Measurements from ENCODE around the gene SLC25A52. TPM values are rescaled to one million over a fixed set of nuclear protein-coding genes. Genes with fewer than 3 reads are reported as not detected.

Gene SLC25A52
- total RNA-seq, 1 experiment from 2014 or later: not detected

- TF ChIP-seq CTCF (conservative IDR thresholded peaks at IDR 0.05): no peak
- H3K4me1 Mint-ChIP-seq: peaks cover 16% of the 10 kb centered on the region in 2 experiments
- no peak overlapping the region for H2BK120ac ChIP-seq (ENCODE audit: low read depth, low read length, poor library complexity, severe bottlenecking)
These were observed 21.0 kb downstream of the SLC25A52 start for GRCh38 chr18:31739651-31740050.

More at GRCh38 chr18:31739651-31740050, 21.0 kb downstream of the SLC25A52 start:
- H4K8ac ChIP-seq (replicated peaks; ENCODE audit: insufficient read length, low read depth, low read length): no peak overlapping the region
- no peak overlapping the region for H3K56ac ChIP-seq (ENCODE audit: insufficient read length, low read depth, low read length)
- no peak overlapping the region for H3K18ac ChIP-seq (ENCODE audit: insufficient read length, low read depth, low read length)
- no peaks in the 10 kb centered on the region for H3K79me1 ChIP-seq (ENCODE audit: insufficient read depth, low read depth, low read length, poor library complexity, severe bottlenecking)
- H4K20me1 ChIP-seq (ENCODE audit: control insufficient read depth, insufficient read depth, insufficient read length): no peaks in the 10 kb centered on the region
- H4K91ac ChIP-seq (ENCODE audit: insufficient read length, low read depth, low read length): no peak overlapping the region
- no peak overlapping the region for H3T11ph ChIP-seq (ENCODE audit: low read length)
- peaks cover 33 to 39% of the 10 kb centered on the region in 2 experiments for H3K9me3 Mint-ChIP-seq
- no peak overlapping the region for H3K4ac ChIP-seq (ENCODE audit: low read depth, low read length)
- H3K4me2 ChIP-seq (ENCODE audit: insufficient read depth, insufficient read length, low read length): no peak overlapping the region
- WGBS (ENCODE audit: extremely low coverage, insufficient read length, low lambda C conversion rate): no CpG with 5 or more reads among the region's 3 CpGs
- no peak overlapping the region for H2BK20ac ChIP-seq (ENCODE audit: low read depth, low read length, poor library complexity, severe bottlenecking)
- no peak overlapping the region for H3K4me3 Mint-ChIP-seq
- no peak overlapping the region for H3K9ac ChIP-seq (ENCODE audit: extremely low read depth, insufficient read length, low read length)
- no peak overlapping the region for H2BK12ac ChIP-seq (ENCODE audit: insufficient read length, low read depth, low read length)
- peaks cover 23 to 32% (median 23%) of the 10 kb centered on the region in 3 experiments for H3K36me3 Mint-ChIP-seq (ENCODE audit: insufficient read depth in 1 of 3, low read depth in 3 of 3)
- peaks cover 10% of the 10 kb centered on the region for H3K9me3 ChIP-seq (ENCODE audit: control insufficient read depth, low read depth, low read length)
- H2BK15ac ChIP-seq (ENCODE audit: low read depth, low read length): no peak overlapping the region
- peak overlapping the region in 1 of 3 experiments; percentile 77; a peak in 1 of 7 replicates for H3K27ac Mint-ChIP-seq
- no peak overlapping the region for H3K14ac ChIP-seq (ENCODE audit: insufficient read depth, low read length)
- H2AK5ac ChIP-seq (ENCODE audit: insufficient read length, low read length): no peak overlapping the region
- no peak overlapping the region for H3K23ac ChIP-seq (ENCODE audit: insufficient read length, low read depth, low read length)
- no peak overlapping the region for H2AFZ ChIP-seq (ENCODE audit: low read length)
- no peak overlapping the region for H3K27ac ChIP-seq (ENCODE audit: insufficient read length, low read depth, low read length)
- no peaks in the 10 kb centered on the region for H3K27me3 ChIP-seq (ENCODE audit: insufficient read depth, low read length)
- no peak for DNase-seq
- no peaks in the 10 kb centered on the region for H3K27me3 Mint-ChIP-seq (ENCODE audit: low read depth)
- H3K23me2 ChIP-seq (ENCODE audit: insufficient read length, low read depth, low read length, poor library complexity, severe bottlenecking): no peaks in the 10 kb centered on the region
- no peak overlapping the region for H4K5ac ChIP-seq (ENCODE audit: insufficient read length, low read depth, low read length)
- peaks cover 5% of the 10 kb centered on the region; the same call in 1 of the 2 replicates for H3K4me1 ChIP-seq (ENCODE audit: insufficient read depth, low read length)
- H2BK5ac ChIP-seq (ENCODE audit: insufficient read length, low read length): no peak overlapping the region
- H3K79me2 ChIP-seq (ENCODE audit: insufficient read depth, low read length): no peaks in the 10 kb centered on the region
